Neuronal stem cell (in vitro differentiated cells): ENCODE results near the gene MACROH2A1.

Source experiments
- DNase-seq: peaks from one replicate; pipeline ENCODE4 v3.0.0-alpha.2; 2013; ENCODE audit warnings: low spot score
- H2AFZ ChIP-seq: one replicate; pipeline ENCODE4 v1.6.1; 2013; ENCODE audit warnings: mild to moderate bottlenecking, low read length, inconsistent platforms
- H2AK5ac ChIP-seq: 2 replicates; pipeline ENCODE4 v1.6.1; 2013; ENCODE audit warnings: low read depth, mild to moderate bottlenecking, inconsistent platforms, low read length, moderate library complexity, mixed read lengths
- H2BK120ac ChIP-seq: 2 replicates; pipeline ENCODE4 v1.6.1; 2013; ENCODE audit warnings: low read depth, mild to moderate bottlenecking, inconsistent platforms, low read length, moderate library complexity, mixed read lengths
- H2BK12ac ChIP-seq: one replicate; pipeline ENCODE4 v1.6.1; 2013; ENCODE audit warnings: low read length, inconsistent platforms
- H2BK15ac ChIP-seq: 2 replicates; pipeline ENCODE4 v1.6.1; 2013; ENCODE audit warnings: mild to moderate bottlenecking, low read length, inconsistent platforms, mixed read lengths
- H2BK5ac ChIP-seq: one replicate; pipeline ENCODE4 v1.6.1; 2013; ENCODE audit warnings: inconsistent platforms, mild to moderate bottlenecking, low read length, moderate library complexity
- H3K14ac ChIP-seq: one replicate; pipeline ENCODE4 v1.6.1; 2013; ENCODE audit warnings: low read length, inconsistent platforms
- H3K18ac ChIP-seq: 2 replicates; pipeline ENCODE4 v1.6.1; 2013; ENCODE audit warnings: low read length, inconsistent platforms
- H3K23ac ChIP-seq: 2 replicates; pipeline ENCODE4 v1.6.1; 2013; ENCODE audit warnings: low read depth, mild to moderate bottlenecking, mixed read lengths, low read length, inconsistent platforms; ENCODE audit not compliant: poor library complexity
- H3K27ac ChIP-seq: replicated peaks from 3 replicates; pipeline ENCODE4 v1.5.1; 2013; ENCODE audit warnings: low read length, inconsistent platforms
- H3K27me3 ChIP-seq, 3 experiments: 2 replicates each; pipeline ENCODE4 v1.6.1; 2013; ENCODE audit warnings: low read length in 3 of 3, mild to moderate bottlenecking in 2 of 3, inconsistent platforms in 1 of 3, low read depth in 1 of 3, mixed read lengths in 1 of 3, moderate library complexity in 1 of 3; ENCODE audit not compliant: control insufficient read depth in 3 of 3, insufficient read depth in 3 of 3
- H3K36me3 ChIP-seq, 2 donors: replicated peaks in 1 of 2; 2 replicates each; pipeline ENCODE4 v1.6.1; 2013; ENCODE audit warnings: low read length in 2 of 2; ENCODE audit not compliant: control insufficient read depth in 2 of 2, insufficient read depth in 2 of 2
- H3K4ac ChIP-seq: 2 replicates; pipeline ENCODE4 v1.6.1; 2013; ENCODE audit warnings: inconsistent platforms, mild to moderate bottlenecking, low read length, moderate library complexity
- H3K4me1 ChIP-seq, 2 donors: 1 replicate in 1 of 2; 2 replicates in 1 of 2; pipeline ENCODE4 v1.6.1; 2013; ENCODE audit warnings: low read length in 2 of 2, low read depth in 1 of 2; ENCODE audit not compliant: control insufficient read depth in 2 of 2, insufficient read depth in 1 of 2
- H3K4me2 ChIP-seq: one replicate; pipeline ENCODE4 v1.6.1; 2013; ENCODE audit warnings: mild to moderate bottlenecking, low read length, inconsistent platforms; ENCODE audit not compliant: insufficient read depth, poor library complexity, severe bottlenecking
- H3K4me3 ChIP-seq, 2 donors: 2 replicates each; pipeline ENCODE4 v1.5.1; 2013; ENCODE audit warnings: low read length in 2 of 2, mild to moderate bottlenecking in 2 of 2, inconsistent platforms in 1 of 2, moderate library complexity in 1 of 2
- H3K79me1 ChIP-seq: one replicate; pipeline ENCODE4 v1.6.1; 2013; ENCODE audit warnings: low read depth, mild to moderate bottlenecking, inconsistent platforms, low read length, moderate library complexity
- H3K9ac ChIP-seq: one replicate; pipeline ENCODE4 v1.6.1; 2013; ENCODE audit warnings: mild to moderate bottlenecking, low read depth, low read length, inconsistent platforms; ENCODE audit not compliant: poor library complexity
- H3K9me3 ChIP-seq, 2 donors: replicated peaks in 1 of 2; 2 replicates each; pipeline versions ENCODE3 to v1.6.1; 2013; ENCODE audit warnings: low read length in 2 of 2, mild to moderate bottlenecking in 2 of 2, inconsistent platforms in 1 of 2, low read depth in 1 of 2, mixed read lengths in 1 of 2, moderate library complexity in 1 of 2; ENCODE audit not compliant: control insufficient read depth in 2 of 2, insufficient read depth in 1 of 2
- H4K8ac ChIP-seq: one replicate; pipeline ENCODE4 v1.6.1; 2013; ENCODE audit warnings: low read depth, mild to moderate bottlenecking, inconsistent platforms, low read length, moderate library complexity
- H4K91ac ChIP-seq: one replicate; pipeline ENCODE4 v1.6.1; 2013; ENCODE audit warnings: low read length, low read depth, mild to moderate bottlenecking, inconsistent platforms; ENCODE audit not compliant: poor library complexity
- WGBS, 2 donors: extraction: QIAGEN DNeasy Blood & Tissue Kit; methylation state at CpG; one replicate each; pipeline ENCODE4 v1.1.7; 2013; ENCODE audit warnings: missing lambda C conversion rate in 2 of 2, mixed read lengths in 1 of 2; ENCODE audit not compliant: insufficient read length in 2 of 2, insufficient replicate concordance in 1 of 2; ENCODE audit errors: extremely low coverage in 2 of 2; 5-methylcytosine and 5-hydroxymethylcytosine counted together

Gene MACROH2A1

GRCh38 chr5:135444360-135444759 is 45.3 kb upstream of the MACROH2A1 start:
- Histone ChIP-seq H2BK120ac (no peak overlapping the region), H2BK15ac (no peak overlapping the region), H3K4me1 (peaks cover 0 to 21% of the 10 kb centered on the region in 2 donors), H2AK5ac (peak overlapping the region; percentile 71), H3K4ac (no peak overlapping the region), H3K27ac (no peak overlapping the region), H3K36me3 (peaks cover 0 to 2% of the 10 kb centered on the region in 2 donors), H3K4me2 (no peak overlapping the region), H4K8ac (no peak overlapping the region), H3K4me3 (no peak overlapping the region), H3K9ac (peak overlapping the region; percentile 38), H3K79me1 (no peaks in the 10 kb centered on the region), H3K27me3 (peaks cover 0 to 15% (median 0%) of the 10 kb centered on the region in 3 experiments), H3K14ac (peak overlapping the region; percentile 83), H4K91ac (peak overlapping the region; percentile 32), H2AFZ (no peak overlapping the region), H3K18ac (peak overlapping the region; percentile 5), H3K23ac (peak overlapping the region; percentile 55), H2BK5ac (no peak overlapping the region), H3K9me3 (no peaks in the 10 kb centered on the region), H2BK12ac (peak overlapping the region; percentile 78)
- no peak for DNase-seq
- whole genome bisulfite sequencing, 2 donors: no CpG with 5 or more reads among the region's 13 CpGs

DNA sequence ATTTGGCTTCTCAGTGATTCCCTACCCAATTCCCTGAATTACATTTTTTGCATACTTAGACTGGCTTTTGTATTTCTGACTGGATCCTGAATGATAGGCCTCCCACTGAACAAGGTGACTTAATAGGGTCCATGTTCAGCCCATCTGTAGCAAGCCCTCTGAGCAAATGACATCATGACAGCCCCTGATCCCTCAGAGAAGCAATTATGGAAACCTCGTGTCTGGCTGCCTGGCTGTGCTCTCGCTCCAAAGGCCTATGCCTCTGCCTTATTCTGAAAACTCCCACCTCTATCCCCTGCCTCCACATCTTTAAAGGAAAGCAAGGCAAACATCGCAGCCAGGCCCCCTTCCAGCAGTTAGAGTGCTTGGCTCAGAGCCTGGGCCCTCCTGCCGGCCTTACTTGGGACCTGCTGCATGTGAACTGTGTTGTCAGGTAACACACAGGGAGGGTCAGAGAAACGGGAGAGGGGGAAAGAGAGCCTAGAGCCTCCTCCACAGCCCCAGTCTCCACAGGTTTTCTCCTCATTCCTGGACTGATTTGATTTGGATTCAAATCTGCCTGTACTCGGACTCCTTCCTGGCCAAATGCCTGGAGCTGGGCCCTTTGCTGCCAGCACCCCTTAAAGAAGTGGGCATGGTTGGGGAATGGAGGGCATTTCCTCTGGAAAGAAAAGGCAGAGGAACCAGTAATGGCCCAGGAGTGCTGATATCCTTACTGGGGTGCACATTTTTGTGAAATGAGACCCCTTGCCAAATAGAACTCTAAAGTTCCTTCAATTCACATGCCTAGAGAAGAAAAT is 44.3 kb upstream of the MACROH2A1 start:
- H3K4me1 ChIP-seq: peaks cover 0 to 21% of the 10 kb centered on the region in 2 donors
- H2BK12ac ChIP-seq: no peak overlapping the region
- H3K18ac ChIP-seq: no peak overlapping the region
- H3K79me1 ChIP-seq: no peaks in the 10 kb centered on the region
- no peak overlapping the region for H3K14ac ChIP-seq
- H3K4ac ChIP-seq: no peak overlapping the region
- H3K27ac ChIP-seq: no peak overlapping the region
- no peak overlapping the region for H3K4me2 ChIP-seq
- no CpG with 5 or more reads among the region's 6 CpGs for WGBS, 2 donors
- peaks cover 0 to 13% (median 0%) of the 10 kb centered on the region in 3 experiments for H3K27me3 ChIP-seq
- H3K23ac ChIP-seq: no peak overlapping the region
- no peak overlapping the region for H3K4me3 ChIP-seq
- H3K9me3 ChIP-seq: no peaks in the 10 kb centered on the region
- no peak overlapping the region for H2AK5ac ChIP-seq
- peaks cover 0 to 2% of the 10 kb centered on the region in 2 donors for H3K36me3 ChIP-seq
- H3K9ac ChIP-seq: no peak overlapping the region
- no peak overlapping the region for H2AFZ ChIP-seq
- no peak overlapping the region for H4K91ac ChIP-seq
- no peak for DNase-seq
- H4K8ac ChIP-seq: no peak overlapping the region
- no peak overlapping the region for H2BK15ac ChIP-seq
- no peak overlapping the region for H2BK120ac ChIP-seq
- no peak overlapping the region for H2BK5ac ChIP-seq

GRCh38 chr5:135442431-135443160 is 43.6 kb upstream of the MACROH2A1 start:
- Histone ChIP-seq H3K4ac (no peak overlapping the region), H3K79me1 (no peaks in the 10 kb centered on the region), H4K8ac (no peak overlapping the region), H2AK5ac (peak overlapping the region; percentile 20), H2BK12ac (no peak overlapping the region), H2BK120ac (no peak overlapping the region), H3K4me1 (peaks cover 0 to 19% of the 10 kb centered on the region in 2 donors), H3K27ac (no peak overlapping the region), H2BK15ac (no peak overlapping the region), H3K9ac (no peak overlapping the region), H2AFZ (no peak overlapping the region), H3K23ac (no peak overlapping the region), H3K4me3 (no peak overlapping the region), H4K91ac (no peak overlapping the region), H2BK5ac (no peak overlapping the region), H3K14ac (no peak overlapping the region), H3K27me3 (peaks cover 0 to 10% (median 0%) of the 10 kb centered on the region in 3 experiments), H3K4me2 (no peak overlapping the region), H3K36me3 (peaks cover 0 to 2% of the 10 kb centered on the region in 2 donors), H3K18ac (peak overlapping the region; percentile 11), H3K9me3 (no peaks in the 10 kb centered on the region)
- DNase-seq: no peak
- WGBS, 2 donors: no CpG with 5 or more reads among the region's 8 CpGs

GRCh38 chr5:135441919-135442318 is 42.9 kb upstream of the MACROH2A1 start:
- Histone ChIP-seq H3K79me1 (no peaks in the 10 kb centered on the region), H2BK120ac (no peak overlapping the region), H2AK5ac (no peak overlapping the region), H4K8ac (no peak overlapping the region), H4K91ac (no peak overlapping the region), H3K36me3 (peaks cover 0 to 2% of the 10 kb centered on the region in 2 donors), H2AFZ (no peak overlapping the region), H2BK5ac (no peak overlapping the region), H3K14ac (no peak overlapping the region), H3K9ac (no peak overlapping the region), H3K4me3 (peak overlapping the region in 1 of 2 donors; percentile 23), H2BK12ac (no peak overlapping the region), H3K27me3 (peaks cover 0 to 10% (median 0%) of the 10 kb centered on the region in 3 experiments), H3K23ac (no peak overlapping the region), H3K18ac (no peak overlapping the region), H2BK15ac (no peak overlapping the region), H3K4ac (no peak overlapping the region), H3K4me1 (peaks cover 0 to 19% of the 10 kb centered on the region in 2 donors), H3K4me2 (no peak overlapping the region), H3K9me3 (no peaks in the 10 kb centered on the region), H3K27ac (no peak overlapping the region)
- DNase-seq: no peak
- no CpG with 5 or more reads among the region's 4 CpGs for WGBS, 2 donors
